ENCODE results near the gene PTPRA.

Gene PTPRA

GRCh38 chr20:2937902-2938301 lies 64.6 kb downstream of the PTPRA start:
- no peak for DNase-seq

GRCh38 chr20:2942439-2942838 lies 69.2 kb downstream of the PTPRA start:
- DNase-seq = no peak

- no peak for DNase-seq
These were observed 74.0 kb downstream of the PTPRA start for GRCh38 chr20:2946988-2947961.

- DNase-seq = no peak
These were observed 75.7 kb downstream of the PTPRA start for GRCh38 chr20:2948968-2949367.

GRCh38 chr20:2952766-2953165 lies 79.5 kb downstream of the PTPRA start:
- DNase-seq = no peak

GRCh38 chr20:2955257-2955970 lies 82.1 kb downstream of the PTPRA start:
- no peak for DNase-seq

GRCh38 chr20:2956480-2956879 lies 83.2 kb downstream of the PTPRA start:
- DNase-seq = no peak

- no peak for DNase-seq
These were observed 94.6 kb downstream of the PTPRA start for GRCh38 chr20:2967841-2968240.

- no peak for DNase-seq
These were observed 98.8 kb downstream of the PTPRA start for GRCh38 chr20:2972126-2972525.

- DNase-seq = no peak
These were observed 100.3 kb downstream of the PTPRA start for GRCh38 chr20:2973574-2973973.

- DNase-seq = no peak
These were observed 105.2 kb downstream of the PTPRA start for GRCh38 chr20:2978519-2978918.

GRCh38 chr20:2981646-2982045 lies 108.4 kb downstream of the PTPRA start:
- no peak for DNase-seq

GRCh38 chr20:2983508-2983907 lies 110.2 kb downstream of the PTPRA start:
- DNase-seq = no peak

GRCh38 chr20:2984028-2984501 lies 110.8 kb downstream of the PTPRA start:
- no peak for DNase-seq

- DNase-seq = no peak
These were observed 111.8 kb downstream of the PTPRA start for GRCh38 chr20:2984956-2985661.

GRCh38 chr20:2986466-2986865 lies 113.2 kb downstream of the PTPRA start:
- no peak for DNase-seq

- no peak for DNase-seq
These were observed 114.6 kb downstream of the PTPRA start for GRCh38 chr20:2987861-2988260.

- no peak for DNase-seq
These were observed 118.3 kb downstream of the PTPRA start for GRCh38 chr20:2991532-2991931.

GRCh38 chr20:2993250-2993649 lies 120.0 kb downstream of the PTPRA start:
- no peak for DNase-seq

- DNase-seq = no peak
These were observed 122.5 kb downstream of the PTPRA start for GRCh38 chr20:2995796-2996195.

- no peak for DNase-seq
These were observed 125.4 kb downstream of the PTPRA start for GRCh38 chr20:2998728-2999127.

- peak in 1 of 2 experiments; percentile 12 for DNase-seq
These were observed 127.7 kb downstream of the PTPRA start for GRCh38 chr20:3000852-3001523.

GRCh38 chr20:3003416-3003815 lies 130.1 kb downstream of the PTPRA start:
- no peak for DNase-seq
